C1 segment of cervical spinal cord (tissue), 14 donors: ENCODE results near the gene RFX2.
A peak's percentile ranks its signal among the peaks of the same experiment; 100 is the strongest.

Source experiments
- DNase-seq, 14 donors: peaks; one replicate each; lab custom pipeline; 2025; lab: John Stamatoyannopoulos, UW

RFX2 gene

GRCh38 chr19:6103894-6104293 lies 6.4 kb downstream of the RFX2 start:
- DNase-seq: no peak

GRCh38 chr19:6103217-6103644 lies 7.1 kb downstream of the RFX2 start:
- peak in 8 of 14 donors; percentile 1 to 81 (median 12) for DNase-seq

- no peak for DNase-seq
These were observed 8.3 kb downstream of the RFX2 start for GRCh38 chr19:6101991-6102390.

- no peak for DNase-seq
These were observed 8.9 kb downstream of the RFX2 start for GRCh38 chr19:6101291-6101825.

GRCh38 chr19:6100284-6100915 lies 9.9 kb downstream of the RFX2 start:
- DNase-seq: peak in 1 of 14 donors; percentile 21

GRCh38 chr19:6099599-6099998 lies 10.7 kb downstream of the RFX2 start:
- peak in 1 of 14 donors; percentile 6 for DNase-seq

GRCh38 chr19:6099033-6099432 lies 11.3 kb downstream of the RFX2 start:
- DNase-seq: peak in 1 of 14 donors; percentile 18

- DNase-seq: no peak
These were observed 11.7 kb downstream of the RFX2 start for GRCh38 chr19:6098574-6098973.

GRCh38 chr19:6097911-6098310 lies 12.4 kb downstream of the RFX2 start:
- no peak for DNase-seq

- no peak for DNase-seq
These were observed 14.5 kb downstream of the RFX2 start for GRCh38 chr19:6095760-6096159.

- DNase-seq: peak in 10 of 14 donors; percentile 4 to 69 (median 39)
These were observed 17.7 kb downstream of the RFX2 start for GRCh38 chr19:6092329-6093286.

GRCh38 chr19:6091771-6092291 lies 18.5 kb downstream of the RFX2 start:
- DNase-seq: no peak

GRCh38 chr19:6090634-6091033 lies 19.7 kb downstream of the RFX2 start:
- no peak for DNase-seq

- DNase-seq: no peak
These were observed 21.7 kb downstream of the RFX2 start for GRCh38 chr19:6088602-6089049.

- no peak for DNase-seq
These were observed 23.2 kb downstream of the RFX2 start for GRCh38 chr19:6087074-6087571.

GRCh38 chr19:6086068-6086788 lies 24.1 kb downstream of the RFX2 start:
- no peak for DNase-seq

GRCh38 chr19:6084821-6085220 lies 25.5 kb downstream of the RFX2 start:
- no peak for DNase-seq

- DNase-seq: no peak
These were observed 31.2 kb downstream of the RFX2 start for GRCh38 chr19:6079107-6079506.

- DNase-seq: no peak
These were observed 32.2 kb downstream of the RFX2 start for GRCh38 chr19:6078068-6078467.

GRCh38 chr19:6076675-6077463 lies 33.4 kb downstream of the RFX2 start:
- no peak for DNase-seq
